SHP77 treated with DMSO at 0.1 percent for 48 hours (cell line): ENCODE data around the gene RBM47.
"Not testable (repeated sequence)": the region's sequence is repeated elsewhere in the genome, so short reads cannot be mapped to it uniquely, and the experiment has no call there.

Experiments used
- DNase-seq: peaks from one replicate; lab custom pipeline; 2025; lab: John Stamatoyannopoulos, UW

Gene RBM47

GRCh38 chr4:40406340-40406739 is 223.3 kb downstream of the RBM47 start:
- DNase-seq, result no peak

GRCh38 chr4:40405193-40405592 is 224.5 kb downstream of the RBM47 start:
- DNase-seq, result no peak

- DNase-seq, result no peak
Observed at GRCh38 chr4:40403081-40403480, 226.6 kb downstream of the RBM47 start.

- no peak for DNase-seq
Observed at GRCh38 chr4:40402556-40402955, 227.1 kb downstream of the RBM47 start.

- DNase-seq, result no peak
Observed at GRCh38 chr4:40401631-40402030, 228.0 kb downstream of the RBM47 start.

- DNase-seq, result no peak
Observed at GRCh38 chr4:40401096-40401495, 228.6 kb downstream of the RBM47 start.

GRCh38 chr4:40399578-40399977 is 230.1 kb downstream of the RBM47 start:
- no peak for DNase-seq

- peak; percentile 44 for DNase-seq
Observed at GRCh38 chr4:40395908-40396793, 233.5 kb downstream of the RBM47 start.

- no peak for DNase-seq
Observed at GRCh38 chr4:40395166-40395900, 234.3 kb downstream of the RBM47 start.

GRCh38 chr4:40394236-40394635 is 235.4 kb downstream of the RBM47 start:
- no peak for DNase-seq

GRCh38 chr4:40392241-40392640 is 237.4 kb downstream of the RBM47 start:
- DNase-seq, result not testable (repeated sequence)

GRCh38 chr4:40389986-40390385 is 239.7 kb downstream of the RBM47 start:
- no peak for DNase-seq

GRCh38 chr4:40388239-40388638 is 241.4 kb downstream of the RBM47 start:
- no peak for DNase-seq

- DNase-seq, result no peak
Observed at GRCh38 chr4:40380647-40381046, 249.0 kb downstream of the RBM47 start.

- DNase-seq, result no peak
Observed at GRCh38 chr4:40379248-40379647, 250.4 kb downstream of the RBM47 start.

GRCh38 chr4:40378619-40379018 is 251.0 kb downstream of the RBM47 start:
- no peak for DNase-seq

GRCh38 chr4:40377512-40378365 is 251.9 kb downstream of the RBM47 start:
- no peak for DNase-seq

GRCh38 chr4:40375620-40376019 is 254.0 kb downstream of the RBM47 start:
- DNase-seq, result no peak

GRCh38 chr4:40375095-40375494 is 254.6 kb downstream of the RBM47 start:
- DNase-seq, result no peak

- no peak for DNase-seq
Observed at GRCh38 chr4:40373636-40374035, 256.0 kb downstream of the RBM47 start.
